Vagina (tissue), 2 donors: ENCODE measurements around the gene ATP5ME.

Source experiments
- POLR2AphosphoS5 ChIP-seq, 2 donors: sonication (generic); formaldehyde crosslinking; IDR thresholded peaks; one replicate each; pipeline ENCODE4 v1.9.0; 2017; ENCODE audit warnings: antibody characterized with exemption in 2 of 2, mild to moderate bottlenecking in 2 of 2, low read depth in 1 of 2; ENCODE audit not compliant: insufficient read depth in 1 of 2
- TF ChIP-seq, protein P1 (sequence below), 3 experiments: fragments of 450-650 bp in 2 of 3; fragments of 200-600 bp in 1 of 3; sonication (generic) in 1 of 3; IDR thresholded peaks; one replicate each; pipeline ENCODE4 v1.5.1; 2017 to 2019; ENCODE audit warnings: antibody characterized with exemption in 3 of 3, mild to moderate bottlenecking in 2 of 3, moderate library complexity in 2 of 3

DNA sequence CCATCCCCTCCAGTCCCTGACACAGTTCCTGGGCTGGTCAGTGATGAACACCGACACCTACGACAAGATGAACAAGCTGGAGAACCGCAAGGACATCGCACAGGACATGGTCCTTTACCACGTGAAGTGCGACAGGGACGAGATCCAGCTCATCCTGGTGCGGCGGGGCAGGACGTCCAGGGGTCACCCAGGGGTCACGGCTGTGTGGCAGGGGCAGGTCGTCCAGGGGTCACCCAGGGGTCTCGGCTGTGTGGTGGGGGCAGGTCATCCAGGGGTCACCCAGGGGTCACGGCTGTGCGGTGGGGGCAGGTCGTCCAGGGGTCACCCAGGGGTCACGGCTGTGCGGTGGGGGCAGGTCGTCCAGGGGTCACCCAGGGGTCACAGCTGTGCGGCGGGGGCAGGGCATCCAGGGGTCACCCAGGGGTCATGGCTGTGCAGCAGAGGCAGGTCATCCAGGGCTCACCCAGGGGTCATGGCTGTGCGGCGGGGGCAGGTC lies 16.7 kb downstream of the ATP5ME start:
- TF ChIP-seq, protein P1, sequence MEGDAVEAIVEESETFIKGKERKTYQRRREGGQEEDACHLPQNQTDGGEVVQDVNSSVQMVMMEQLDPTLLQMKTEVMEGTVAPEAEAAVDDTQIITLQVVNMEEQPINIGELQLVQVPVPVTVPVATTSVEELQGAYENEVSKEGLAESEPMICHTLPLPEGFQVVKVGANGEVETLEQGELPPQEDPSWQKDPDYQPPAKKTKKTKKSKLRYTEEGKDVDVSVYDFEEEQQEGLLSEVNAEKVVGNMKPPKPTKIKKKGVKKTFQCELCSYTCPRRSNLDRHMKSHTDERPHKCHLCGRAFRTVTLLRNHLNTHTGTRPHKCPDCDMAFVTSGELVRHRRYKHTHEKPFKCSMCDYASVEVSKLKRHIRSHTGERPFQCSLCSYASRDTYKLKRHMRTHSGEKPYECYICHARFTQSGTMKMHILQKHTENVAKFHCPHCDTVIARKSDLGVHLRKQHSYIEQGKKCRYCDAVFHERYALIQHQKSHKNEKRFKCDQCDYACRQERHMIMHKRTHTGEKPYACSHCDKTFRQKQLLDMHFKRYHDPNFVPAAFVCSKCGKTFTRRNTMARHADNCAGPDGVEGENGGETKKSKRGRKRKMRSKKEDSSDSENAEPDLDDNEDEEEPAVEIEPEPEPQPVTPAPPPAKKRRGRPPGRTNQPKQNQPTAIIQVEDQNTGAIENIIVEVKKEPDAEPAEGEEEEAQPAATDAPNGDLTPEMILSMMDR (IDR thresholded peaks at IDR 0.05): no peak
- no peak for TF ChIP-seq POLR2AphosphoS5 (IDR thresholded peaks at IDR 0.05; ENCODE audit: insufficient read depth in 1 of 2, low read depth in 1 of 2)
